Measurements from ENCODE around the gene LSM3.

- no peak for TF ChIP-seq CTCF (IDR thresholded peaks at IDR 0.05 in 4 of 5, conservative IDR thresholded peaks at IDR 0.05 in 1 of 5)
- TF ChIP-seq POLR2A (IDR thresholded peaks at IDR 0.05): no peak
Measured at GRCh38 chr3:14159426-14159825, 19.2 kb upstream of the LSM3 start.

Data from gastrocnemius medialis (tissue), 4 donors.